AG04450 (cell line): ENCODE data around the gene EXOSC9. TPM values are rescaled to one million over a fixed set of nuclear protein-coding genes. Genes with fewer than 3 reads are reported as not detected.

Experiments
- CTCF ChIA-PET: fragments of 300-600, 350-600 bp; formaldehyde crosslinking; extraction: SDS; loops from one replicate; lab custom pipeline; 2022; ENCODE audit warnings: antibody characterized with exemption, inconsistent platforms; lab: Charles Lee
- POLR2A ChIA-PET: fragments of 350-600 bp; formaldehyde crosslinking; extraction: SDS; loops from one replicate; lab custom pipeline; 2021; ENCODE audit warnings: antibody characterized with exemption, inconsistent platforms; lab: Yijun Ruan, JAX
- DNase-seq: peaks from one replicate; pipeline ENCODE4 v3.0.0-alpha.2; 2011; ENCODE audit warnings: low read depth, low spot score
- H3K27ac ChIP-seq: one replicate; pipeline ENCODE4 v1.5.1; 2012; ENCODE audit warnings: low read depth, low read length, control low read depth
- H3K27me3 ChIP-seq: one replicate; pipeline ENCODE4 v1.6.0; 2012; ENCODE audit warnings: low read length; ENCODE audit not compliant: control insufficient read depth, insufficient read depth
- H3K4me3 ChIP-seq: 2 replicates; pipeline ENCODE4 v1.5.1; 2011; ENCODE audit warnings: mild to moderate bottlenecking, low read depth, low read length, control low read depth
- H3K9me3 ChIP-seq: 2 replicates; pipeline ENCODE4 v1.5.1; 2012; ENCODE audit warnings: low read length; ENCODE audit not compliant: control insufficient read depth, insufficient read depth
- polyA plus RNA-seq: library from polyadenylated mRNA; depleted of rRNA; stranded (reverse); fragments of >200 nt; gene quantifications from 2 replicates; pipeline ENCODE4 v1.2.3, GENCODE V29; 2011
- TF ChIP-seq, protein P1 (sequence below): IDR thresholded peaks from 2 replicates; pipeline ENCODE4 v1.5.1; 2011; ENCODE audit warnings: low read depth, low read length, control low read depth, inconsistent platforms

The EXOSC9 gene
- polyA plus RNA-seq, 1 experiment = 34.7 TPM

DNA sequence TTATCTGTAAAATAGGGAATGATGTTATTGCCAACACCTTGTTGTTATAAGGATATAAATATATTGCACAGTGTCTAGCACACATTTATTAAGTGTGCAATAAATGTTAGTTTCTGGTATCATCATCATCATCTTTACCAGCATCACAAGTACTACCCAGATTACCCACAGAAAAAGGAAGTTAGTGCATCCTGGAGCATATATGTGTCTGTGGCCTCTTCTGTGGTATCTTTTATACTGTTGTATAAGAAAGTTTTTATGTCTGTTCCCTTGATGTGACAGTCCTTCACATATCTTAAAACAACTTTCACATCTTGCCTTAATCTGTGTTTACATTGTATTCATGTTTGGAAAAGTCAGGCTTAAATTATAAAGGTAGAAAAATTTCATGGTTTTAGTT, 10.0 kb downstream of the EXOSC9 start:
- no peaks in the 10 kb centered on the region for H3K9me3 ChIP-seq
- CTCF ChIA-PET = no interaction called here
- H3K27ac ChIP-seq = no peak overlapping the region

DNA sequence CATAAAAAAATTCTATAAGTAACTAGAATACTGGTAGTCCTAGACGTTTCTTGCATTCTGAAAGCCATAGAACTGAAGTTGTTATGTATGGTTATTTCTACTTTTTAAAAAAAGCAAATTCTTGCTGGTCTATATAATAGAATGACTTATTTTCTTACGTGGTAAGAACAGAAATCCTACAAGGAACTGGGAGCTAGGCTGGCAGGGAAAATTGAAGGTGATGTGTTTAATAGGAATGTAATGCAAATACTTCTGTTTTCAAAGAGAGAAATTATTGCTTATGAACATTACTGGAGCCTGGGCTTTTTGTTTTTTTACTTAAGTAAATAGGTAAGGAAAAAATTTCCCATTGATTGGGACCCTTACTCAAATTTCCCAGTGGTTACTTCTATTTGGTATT, 13.6 kb downstream of the EXOSC9 start:
- no peak for DNase-seq
- H3K27ac ChIP-seq = no peak overlapping the region
- no peaks in the 10 kb centered on the region for H3K27me3 ChIP-seq
- H3K9me3 ChIP-seq = no peaks in the 10 kb centered on the region
- no peak overlapping the region for H3K4me3 ChIP-seq
- ChIA-PET POLR2A (no interaction called here), CTCF (interaction anchor here (1.0 kb wide), 1 partner anchor 133 kb away, joined by 5 read pairs; no protein-coding TSS in a partner anchor)
- TF ChIP-seq, protein P1, sequence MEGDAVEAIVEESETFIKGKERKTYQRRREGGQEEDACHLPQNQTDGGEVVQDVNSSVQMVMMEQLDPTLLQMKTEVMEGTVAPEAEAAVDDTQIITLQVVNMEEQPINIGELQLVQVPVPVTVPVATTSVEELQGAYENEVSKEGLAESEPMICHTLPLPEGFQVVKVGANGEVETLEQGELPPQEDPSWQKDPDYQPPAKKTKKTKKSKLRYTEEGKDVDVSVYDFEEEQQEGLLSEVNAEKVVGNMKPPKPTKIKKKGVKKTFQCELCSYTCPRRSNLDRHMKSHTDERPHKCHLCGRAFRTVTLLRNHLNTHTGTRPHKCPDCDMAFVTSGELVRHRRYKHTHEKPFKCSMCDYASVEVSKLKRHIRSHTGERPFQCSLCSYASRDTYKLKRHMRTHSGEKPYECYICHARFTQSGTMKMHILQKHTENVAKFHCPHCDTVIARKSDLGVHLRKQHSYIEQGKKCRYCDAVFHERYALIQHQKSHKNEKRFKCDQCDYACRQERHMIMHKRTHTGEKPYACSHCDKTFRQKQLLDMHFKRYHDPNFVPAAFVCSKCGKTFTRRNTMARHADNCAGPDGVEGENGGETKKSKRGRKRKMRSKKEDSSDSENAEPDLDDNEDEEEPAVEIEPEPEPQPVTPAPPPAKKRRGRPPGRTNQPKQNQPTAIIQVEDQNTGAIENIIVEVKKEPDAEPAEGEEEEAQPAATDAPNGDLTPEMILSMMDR = no peak

More for the DNA sequence above, 10.0 kb downstream of the EXOSC9 start:
- TF ChIP-seq, protein P1 = no peak
- no peaks in the 10 kb centered on the region for H3K27me3 ChIP-seq
- H3K4me3 ChIP-seq = no peak overlapping the region
- no peak for DNase-seq
- POLR2A ChIA-PET = no interaction called here

DNA sequence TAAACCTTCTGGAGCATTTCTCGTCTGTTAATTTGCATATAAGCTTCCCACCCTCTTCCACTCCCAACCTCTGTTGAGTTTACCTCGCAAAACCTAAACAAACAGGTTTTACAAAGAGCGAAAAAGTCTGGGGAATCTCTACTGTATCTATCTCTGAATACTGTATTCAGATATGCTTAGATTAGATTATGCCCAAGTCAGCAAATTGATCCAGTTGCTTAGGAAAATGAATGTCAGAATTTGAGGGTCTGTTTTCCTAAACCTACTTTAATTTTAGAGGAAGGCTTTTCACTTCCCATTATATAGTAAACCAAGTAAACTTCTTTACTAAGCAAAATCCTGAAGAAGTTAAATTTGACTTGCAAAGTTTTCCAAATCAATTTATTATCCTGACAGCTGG, 15.9 kb downstream of the EXOSC9 start:
- DNase-seq = no peak
- Histone ChIP-seq H3K4me3 (no peak overlapping the region), H3K9me3 (no peaks in the 10 kb centered on the region), H3K27ac (no peak overlapping the region), H3K27me3 (no peaks in the 10 kb centered on the region)
- CTCF ChIA-PET = no interaction called here
- POLR2A ChIA-PET = no interaction called here
- TF ChIP-seq, protein P1 = no peak

DNA sequence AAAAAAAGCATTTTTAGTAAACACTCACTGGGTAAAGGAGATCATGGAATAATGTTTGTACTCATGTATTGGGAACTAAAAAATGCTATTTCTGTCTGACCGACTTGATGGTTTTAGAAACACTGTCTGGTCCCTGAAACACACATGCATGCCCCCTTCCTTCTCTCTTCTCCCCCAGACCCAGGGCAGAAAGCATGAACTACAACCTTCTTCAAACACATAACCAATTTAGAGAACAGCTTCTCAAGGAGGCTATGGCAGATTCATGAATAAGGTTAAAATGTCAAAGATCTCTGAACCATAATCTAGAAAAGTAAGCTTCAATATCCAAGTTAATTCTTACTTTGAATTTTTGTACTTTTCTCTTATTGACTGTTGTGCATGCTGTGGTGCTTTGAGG, 16.6 kb downstream of the EXOSC9 start:
- no peaks in the 10 kb centered on the region for H3K27me3 ChIP-seq
- CTCF ChIA-PET = interaction anchor here (1.0 kb wide), 1 partner anchor 334 kb away, joined by 3 read pairs; no protein-coding TSS in a partner anchor
- POLR2A ChIA-PET = no interaction called here
- H3K27ac ChIP-seq = no peak overlapping the region
- H3K4me3 ChIP-seq = no peak overlapping the region
- no peak for DNase-seq
- no peaks in the 10 kb centered on the region for H3K9me3 ChIP-seq
- TF ChIP-seq, protein P1 = no peak

DNA sequence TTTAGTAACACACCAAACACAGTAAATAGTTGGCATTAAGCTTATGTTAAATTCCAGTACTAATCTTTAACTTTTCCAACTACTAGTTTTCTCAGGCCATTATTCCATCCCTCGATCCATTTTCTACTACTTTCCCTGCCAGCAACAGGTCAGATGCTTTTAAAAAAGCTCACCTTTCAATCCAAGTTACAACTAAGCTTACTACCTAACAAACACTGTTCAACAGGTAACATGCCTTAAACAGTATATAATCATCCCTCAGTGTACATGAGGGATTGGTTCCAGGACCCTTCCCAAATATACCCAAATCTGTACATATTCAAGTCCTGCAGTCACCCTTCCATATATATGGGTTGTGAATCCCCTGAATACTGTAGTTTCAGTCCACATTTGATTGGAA, 17.1 kb downstream of the EXOSC9 start:
- H3K27ac ChIP-seq = no peak overlapping the region
- H3K4me3 ChIP-seq = no peak overlapping the region
- TF ChIP-seq, protein P1 = no peak
- ChIA-PET CTCF (interaction anchor here (1.0 kb wide), 1 partner anchor 334 kb away, joined by 3 read pairs; no protein-coding TSS in a partner anchor), POLR2A (no interaction called here)
- H3K9me3 ChIP-seq = no peaks in the 10 kb centered on the region
- no peaks in the 10 kb centered on the region for H3K27me3 ChIP-seq
- DNase-seq = no peak
